Ishikawa (cell line): ENCODE measurements around the gene FGL2.
"Not testable (repeated sequence)": the region's sequence is repeated elsewhere in the genome, so short reads cannot be mapped to it uniquely, and the experiment has no call there.

Source experiments
- CEBPB ChIP-seq: IDR thresholded peaks from 2 replicates; pipeline ENCODE4 v1.6.1; 2012
- CREB1 ChIP-seq: IDR thresholded peaks from 2 replicates; pipeline ENCODE4 v1.6.1; 2012; ENCODE audit warnings: low read depth
- EGR1 ChIP-seq: IDR thresholded peaks from 2 replicates; pipeline ENCODE4 v1.6.1; 2012
- EP300 ChIP-seq: IDR thresholded peaks from 2 replicates; pipeline ENCODE4 v1.6.1; 2012; ENCODE audit warnings: borderline replicate concordance
- FOXM1 ChIP-seq: IDR thresholded peaks from 2 replicates; pipeline ENCODE4 v1.6.1; 2012; ENCODE audit warnings: low read depth, borderline replicate concordance
- NFIC ChIP-seq: IDR thresholded peaks from 2 replicates; pipeline ENCODE4 v1.6.1; 2012
- RAD21 ChIP-seq: IDR thresholded peaks from 2 replicates; pipeline ENCODE4 v1.6.1; 2012; ENCODE audit warnings: low read depth
- TAF1 ChIP-seq: IDR thresholded peaks from 2 replicates; pipeline ENCODE4 v1.6.1; 2012; ENCODE audit warnings: low read depth, mild to moderate bottlenecking
- TEAD4 ChIP-seq: IDR thresholded peaks from 2 replicates; pipeline ENCODE4 v1.6.1; 2012
- YY1 ChIP-seq: IDR thresholded peaks from 2 replicates; pipeline ENCODE4 v1.6.1; 2012; ENCODE audit warnings: low read depth
- ZBTB7A ChIP-seq: IDR thresholded peaks from 2 replicates; pipeline ENCODE4 v1.6.1; 2012; ENCODE audit warnings: low read depth
- TF ChIP-seq, protein P1 (sequence below): IDR thresholded peaks from 2 replicates; pipeline ENCODE4 v1.6.1; 2012
- TF ChIP-seq, protein P2 (sequence below): IDR thresholded peaks from 2 replicates; pipeline ENCODE4 v1.6.1; 2012; ENCODE audit warnings: low read depth, mild to moderate bottlenecking
- TF ChIP-seq, protein P3 (sequence below): IDR thresholded peaks from 2 replicates; pipeline ENCODE4 v1.6.1; 2012

DNA sequence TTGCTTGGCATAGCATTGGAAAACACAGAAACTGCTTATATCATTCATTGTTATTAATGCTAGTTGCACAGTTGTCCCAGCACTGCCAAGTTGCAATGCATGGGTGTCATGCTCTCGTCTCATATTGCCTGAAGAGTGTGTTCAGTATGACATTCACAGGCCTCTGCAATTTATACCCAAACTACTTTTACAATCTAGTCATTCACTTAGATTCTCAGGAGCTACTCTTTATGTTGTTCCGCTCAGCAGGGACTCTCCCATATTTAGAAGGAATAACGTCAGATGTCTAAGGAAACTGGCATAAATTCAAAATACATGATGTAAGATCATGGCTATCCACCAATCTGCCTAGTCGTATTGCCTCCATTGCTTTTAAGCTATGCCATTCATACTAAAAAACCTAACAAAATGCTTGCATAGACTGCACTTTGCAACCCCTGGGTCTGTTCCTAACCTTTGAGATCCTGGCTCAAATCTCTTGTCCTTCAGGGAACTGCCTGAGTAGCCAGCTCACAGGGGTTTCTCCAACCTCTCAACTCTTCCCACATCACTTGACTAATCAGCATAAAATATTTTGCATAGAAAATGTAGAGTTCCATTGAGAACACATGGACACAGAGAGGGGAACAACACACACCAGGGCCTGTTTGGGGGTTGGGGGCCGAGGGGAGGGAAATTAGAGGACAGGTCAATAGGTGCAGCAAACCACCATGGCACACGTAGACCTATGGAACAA is 27.0 kb downstream of the FGL2 start:
- TF ChIP-seq RAD21, CREB1, FOXM1, TAF1, EP300, YY1, CEBPB, ZBTB7A, TEAD4, EGR1: not testable (repeated sequence)
- TF ChIP-seq, protein P1, sequence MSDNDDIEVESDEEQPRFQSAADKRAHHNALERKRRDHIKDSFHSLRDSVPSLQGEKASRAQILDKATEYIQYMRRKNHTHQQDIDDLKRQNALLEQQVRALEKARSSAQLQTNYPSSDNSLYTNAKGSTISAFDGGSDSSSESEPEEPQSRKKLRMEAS = not testable (repeated sequence)
- TF ChIP-seq NFIC = 0 out of 2 replicates have a peak, but pooled peaks have one; percentile 22
- TF ChIP-seq, protein P2, sequence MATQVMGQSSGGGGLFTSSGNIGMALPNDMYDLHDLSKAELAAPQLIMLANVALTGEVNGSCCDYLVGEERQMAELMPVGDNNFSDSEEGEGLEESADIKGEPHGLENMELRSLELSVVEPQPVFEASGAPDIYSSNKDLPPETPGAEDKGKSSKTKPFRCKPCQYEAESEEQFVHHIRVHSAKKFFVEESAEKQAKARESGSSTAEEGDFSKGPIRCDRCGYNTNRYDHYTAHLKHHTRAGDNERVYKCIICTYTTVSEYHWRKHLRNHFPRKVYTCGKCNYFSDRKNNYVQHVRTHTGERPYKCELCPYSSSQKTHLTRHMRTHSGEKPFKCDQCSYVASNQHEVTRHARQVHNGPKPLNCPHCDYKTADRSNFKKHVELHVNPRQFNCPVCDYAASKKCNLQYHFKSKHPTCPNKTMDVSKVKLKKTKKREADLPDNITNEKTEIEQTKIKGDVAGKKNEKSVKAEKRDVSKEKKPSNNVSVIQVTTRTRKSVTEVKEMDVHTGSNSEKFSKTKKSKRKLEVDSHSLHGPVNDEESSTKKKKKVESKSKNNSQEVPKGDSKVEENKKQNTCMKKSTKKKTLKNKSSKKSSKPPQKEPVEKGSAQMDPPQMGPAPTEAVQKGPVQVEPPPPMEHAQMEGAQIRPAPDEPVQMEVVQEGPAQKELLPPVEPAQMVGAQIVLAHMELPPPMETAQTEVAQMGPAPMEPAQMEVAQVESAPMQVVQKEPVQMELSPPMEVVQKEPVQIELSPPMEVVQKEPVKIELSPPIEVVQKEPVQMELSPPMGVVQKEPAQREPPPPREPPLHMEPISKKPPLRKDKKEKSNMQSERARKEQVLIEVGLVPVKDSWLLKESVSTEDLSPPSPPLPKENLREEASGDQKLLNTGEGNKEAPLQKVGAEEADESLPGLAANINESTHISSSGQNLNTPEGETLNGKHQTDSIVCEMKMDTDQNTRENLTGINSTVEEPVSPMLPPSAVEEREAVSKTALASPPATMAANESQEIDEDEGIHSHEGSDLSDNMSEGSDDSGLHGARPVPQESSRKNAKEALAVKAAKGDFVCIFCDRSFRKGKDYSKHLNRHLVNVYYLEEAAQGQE = not testable (repeated sequence)
- TF ChIP-seq, protein P3, sequence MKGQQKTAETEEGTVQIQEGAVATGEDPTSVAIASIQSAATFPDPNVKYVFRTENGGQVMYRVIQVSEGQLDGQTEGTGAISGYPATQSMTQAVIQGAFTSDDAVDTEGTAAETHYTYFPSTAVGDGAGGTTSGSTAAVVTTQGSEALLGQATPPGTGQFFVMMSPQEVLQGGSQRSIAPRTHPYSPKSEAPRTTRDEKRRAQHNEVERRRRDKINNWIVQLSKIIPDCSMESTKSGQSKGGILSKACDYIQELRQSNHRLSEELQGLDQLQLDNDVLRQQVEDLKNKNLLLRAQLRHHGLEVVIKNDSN = not testable (repeated sequence)
